B cell (primary cell): ENCODE measurements around the gene AP4E1. TPM values are rescaled to one million over a fixed set of nuclear protein-coding genes. Genes with fewer than 3 reads are reported as not detected.

Experiments
- ATAC-seq: fragments of 200-7000 bp; cut with Tn5 transposase; one replicate; pipeline ENCODE4 v1.10.0; 2021; ENCODE audit warnings: low read depth, mild to moderate bottlenecking, moderate number of reproducible peaks, moderate library complexity
- CTCF ChIA-PET: fragments of 350-600 bp; sonication (Branson Sonifier 250); formaldehyde crosslinking; loops from one replicate; lab custom pipeline; 2021; ENCODE audit warnings: antibody characterized with exemption, inconsistent platforms; lab: Charles Lee
- POLR2A ChIA-PET: fragments of 350-600 bp; sonication (Branson Sonifier 250); formaldehyde crosslinking; loops from one replicate; lab custom pipeline; 2021; ENCODE audit warnings: antibody characterized with exemption; lab: Charles Lee
- DNase-seq: peaks from one replicate; pipeline ENCODE4 v3.0.0; 2013
- H2AFZ ChIP-seq: 2 replicates; pipeline ENCODE4 v1.6.1; 2012; ENCODE audit warnings: mild to moderate bottlenecking, low read depth, low read length; ENCODE audit not compliant: insufficient read depth, poor library complexity, severe bottlenecking
- H3K27ac ChIP-seq, 2 donors: 1 replicate in 1 of 2; 2 replicates in 1 of 2; pipeline ENCODE4 v1.5.1; 2012 to 2013; ENCODE audit warnings: low read length in 2 of 2, mild to moderate bottlenecking in 2 of 2, moderate library complexity in 1 of 2
- H3K27me3 ChIP-seq, 4 experiments: fragments of 200-600 bp in 1 of 4; sonication (generic) in 1 of 4; replicated peaks in 1 of 4; 1 replicate in 2 of 4; 2 replicates in 2 of 4; pipeline versions ENCODE4 v1.6.1 to v1.7.0; 2013 to 2016; ENCODE audit warnings: low read length in 3 of 4, mild to moderate bottlenecking in 2 of 4, mixed read lengths in 1 of 4, moderate library complexity in 1 of 4; ENCODE audit not compliant: insufficient read depth in 4 of 4, control insufficient read depth in 3 of 4; ENCODE audit errors: control extremely low read depth in 1 of 4
- H3K36me3 ChIP-seq, 2 experiments: replicated peaks in 1 of 2; 1 replicate in 1 of 2; 2 replicates in 1 of 2; pipeline versions ENCODE4 v1.6.1 to v1.7.1; 2013; ENCODE audit warnings: low read length in 1 of 2; ENCODE audit not compliant: insufficient read depth in 2 of 2, control insufficient read depth in 1 of 2; ENCODE audit errors: control extremely low read depth in 1 of 2, extremely low read depth in 1 of 2
- H3K4me1 ChIP-seq, 2 donors: fragments of 200-600 bp in 1 of 2; sonication (generic) in 1 of 2; 1 replicate in 1 of 2; 2 replicates in 1 of 2; pipeline versions ENCODE4 v1.5.1 to v1.6.1; 2013 to 2017; ENCODE audit warnings: low read length in 2 of 2; ENCODE audit not compliant: control insufficient read depth in 2 of 2, insufficient read depth in 2 of 2
- H3K4me2 ChIP-seq: replicated peaks from 2 replicates; pipeline ENCODE3; 2012; ENCODE audit warnings: mild to moderate bottlenecking, low read depth, low read length; ENCODE audit not compliant: poor library complexity, severe bottlenecking
- H3K4me3 ChIP-seq, 5 experiments: fragments of 200-600 bp in 1 of 5; sonication (generic) in 1 of 5; 1 replicate in 3 of 5; 2 replicates in 2 of 5; pipeline versions ENCODE4 v1.5.1 to v1.7.0; 2011 to 2016; ENCODE audit warnings: low read length in 4 of 5, mild to moderate bottlenecking in 4 of 5, low read depth in 2 of 5, control low read depth in 1 of 5, moderate library complexity in 1 of 5; ENCODE audit not compliant: insufficient read depth in 1 of 5; ENCODE audit errors: control extremely low read depth in 1 of 5, extremely low read depth in 1 of 5
- H3K79me2 ChIP-seq: fragments of 200-600 bp; sonication (generic); one replicate; pipeline ENCODE4 v1.6.0; 2016; ENCODE audit warnings: low read length; ENCODE audit not compliant: control insufficient read depth, insufficient read depth
- H3K9ac ChIP-seq: fragments of 200-600 bp; sonication (generic); 2 replicates; pipeline ENCODE4 v1.6.1; 2017; ENCODE audit warnings: mild to moderate bottlenecking, low read length, moderate library complexity
- H3K9me3 ChIP-seq, 3 donors: one replicate each; pipeline versions ENCODE4 v1.6.1 to v1.7.1; 2013; ENCODE audit warnings: low read length in 2 of 3; ENCODE audit not compliant: control insufficient read depth in 2 of 3, insufficient read depth in 1 of 3; ENCODE audit errors: control extremely low read depth in 1 of 3
- H4K20me1 ChIP-seq: 2 replicates; pipeline ENCODE4 v1.6.0; 2012; ENCODE audit warnings: mild to moderate bottlenecking, low read length; ENCODE audit not compliant: insufficient read depth, control insufficient read depth, poor library complexity, severe bottlenecking
- H3K27ac Mint-ChIP-seq: one replicate; pipeline ENCODE4 v1.8.0; 2021; ENCODE audit warnings: mixed read lengths
- H3K27me3 Mint-ChIP-seq: one replicate; pipeline ENCODE4 v1.8.0; 2021; ENCODE audit warnings: mixed read lengths
- H3K4me1 Mint-ChIP-seq: one replicate; pipeline ENCODE4 v1.8.0; 2021; ENCODE audit warnings: mixed read lengths
- H3K4me3 Mint-ChIP-seq: one replicate; pipeline ENCODE4 v1.8.0; 2021; ENCODE audit warnings: mixed read lengths
- H3K9me3 Mint-ChIP-seq: one replicate; pipeline ENCODE4 v1.8.0; 2022; ENCODE audit warnings: mixed read lengths; ENCODE audit not compliant: insufficient read depth
- EZH2 ChIP-seq: IDR thresholded peaks from 2 replicates; pipeline ENCODE4 v1.6.1; 2012; ENCODE audit warnings: borderline replicate concordance, low read depth, mild to moderate bottlenecking, moderate library complexity, low read length; ENCODE audit not compliant: insufficient read depth, poor library complexity, severe bottlenecking
- WGBS: methylation state at CpG from one replicate; pipeline ENCODE4 v1.1.5; 2013; ENCODE audit warnings: missing lambda C conversion rate; ENCODE audit not compliant: insufficient coverage; 5-methylcytosine and 5-hydroxymethylcytosine counted together
- intact Hi-C: fragments of 100-400 bp; cut with micrococcal nuclease; formaldehyde crosslinking; loops from one replicate; pipeline ENCODE4 v1.10.0; 2022
- polyA plus RNA-seq: library from polyadenylated mRNA; depleted of rRNA; stranded (reverse); fragments of >200 nt; gene quantifications from 2 replicates; pipeline ENCODE4 v1.2.3, GENCODE V29; 2012
- total RNA-seq, 2 donors: library from RNA; stranded (reverse); fragments of 120-200 nt in 1 of 2; gene quantifications; 1 replicate in 1 of 2; 2 replicates in 1 of 2; pipeline versions ENCODE4 v1.2.3 to v1.2.4, GENCODE V29; 2013 to 2022
- TF ChIP-seq, protein P1 (sequence below): fragments of 200-600 bp; IDR thresholded peaks from one replicate; pipeline ENCODE4 v1.8.0; 2022; ENCODE audit warnings: antibody characterized with exemption, mild to moderate bottlenecking

Gene AP4E1
- total and polyA plus RNA-seq, 2 donors (not counting 1 experiment from before 2014, with no cell fraction given): 2.8 to 12.0 TPM

DNA sequence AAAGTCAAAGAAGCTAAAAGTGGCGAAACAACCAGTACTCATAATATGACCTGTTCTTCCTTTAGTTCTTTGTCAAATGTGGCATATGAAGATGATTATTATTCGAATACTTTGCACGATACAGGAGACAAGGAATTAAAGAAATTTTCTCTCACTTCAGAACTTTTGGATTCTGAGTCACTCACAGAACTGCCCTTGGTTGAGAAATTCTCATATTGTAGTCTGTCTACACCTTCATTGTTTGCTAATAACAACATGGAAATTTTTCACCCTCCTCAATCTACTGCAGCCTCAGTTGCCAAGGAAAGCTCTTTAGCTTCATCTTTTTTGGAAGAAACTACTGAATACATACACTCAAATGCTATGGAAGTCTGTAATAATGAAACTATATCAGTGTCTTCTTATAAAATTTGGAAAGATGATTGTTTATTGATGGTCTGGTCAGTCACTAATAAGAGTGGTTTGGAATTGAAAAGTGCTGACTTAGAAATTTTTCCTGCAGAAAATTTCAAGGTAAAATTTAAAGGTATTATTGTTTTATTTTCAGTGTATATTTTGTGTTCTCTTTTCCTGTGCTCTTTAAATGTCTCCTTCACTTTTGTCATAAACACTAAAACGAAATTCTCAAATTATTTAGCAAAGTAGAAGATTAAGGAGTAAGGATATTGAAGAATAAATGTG is 89.0 kb downstream of the AP4E1 start:
- H3K9me3 Mint-ChIP-seq: no peaks in the 10 kb centered on the region
- POLR2A ChIA-PET: no interaction called here
- CTCF ChIA-PET: no interaction called here
- DNase-seq: no peak
- no CpG with 5 or more reads among the region's 4 CpGs for WGBS
- Histone ChIP-seq H3K27ac (no peak overlapping the region), H3K4me3 (no peak overlapping the region), H3K4me2 (no peak overlapping the region), H4K20me1 (no peaks in the 10 kb centered on the region), H3K9me3 (no peaks in the 10 kb centered on the region), H3K27me3 (no peaks in the 10 kb centered on the region), H2AFZ (no peak overlapping the region), H3K4me1 (no peaks in the 10 kb centered on the region), H3K9ac (no peak overlapping the region), H3K79me2 (no peaks in the 10 kb centered on the region), H3K36me3 (peaks cover 16 to 31% of the 10 kb centered on the region in 2 experiments)
- no peak overlapping the region for H3K27ac Mint-ChIP-seq
- H3K27me3 Mint-ChIP-seq: no peaks in the 10 kb centered on the region
- H3K4me1 Mint-ChIP-seq: no peaks in the 10 kb centered on the region
- no peak overlapping the region for H3K4me3 Mint-ChIP-seq
- no peak for ATAC-seq
- TF ChIP-seq, protein P1, sequence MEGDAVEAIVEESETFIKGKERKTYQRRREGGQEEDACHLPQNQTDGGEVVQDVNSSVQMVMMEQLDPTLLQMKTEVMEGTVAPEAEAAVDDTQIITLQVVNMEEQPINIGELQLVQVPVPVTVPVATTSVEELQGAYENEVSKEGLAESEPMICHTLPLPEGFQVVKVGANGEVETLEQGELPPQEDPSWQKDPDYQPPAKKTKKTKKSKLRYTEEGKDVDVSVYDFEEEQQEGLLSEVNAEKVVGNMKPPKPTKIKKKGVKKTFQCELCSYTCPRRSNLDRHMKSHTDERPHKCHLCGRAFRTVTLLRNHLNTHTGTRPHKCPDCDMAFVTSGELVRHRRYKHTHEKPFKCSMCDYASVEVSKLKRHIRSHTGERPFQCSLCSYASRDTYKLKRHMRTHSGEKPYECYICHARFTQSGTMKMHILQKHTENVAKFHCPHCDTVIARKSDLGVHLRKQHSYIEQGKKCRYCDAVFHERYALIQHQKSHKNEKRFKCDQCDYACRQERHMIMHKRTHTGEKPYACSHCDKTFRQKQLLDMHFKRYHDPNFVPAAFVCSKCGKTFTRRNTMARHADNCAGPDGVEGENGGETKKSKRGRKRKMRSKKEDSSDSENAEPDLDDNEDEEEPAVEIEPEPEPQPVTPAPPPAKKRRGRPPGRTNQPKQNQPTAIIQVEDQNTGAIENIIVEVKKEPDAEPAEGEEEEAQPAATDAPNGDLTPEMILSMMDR: no peak
- no peak for TF ChIP-seq EZH2
- intact Hi-C loops: no loop called here

DNA sequence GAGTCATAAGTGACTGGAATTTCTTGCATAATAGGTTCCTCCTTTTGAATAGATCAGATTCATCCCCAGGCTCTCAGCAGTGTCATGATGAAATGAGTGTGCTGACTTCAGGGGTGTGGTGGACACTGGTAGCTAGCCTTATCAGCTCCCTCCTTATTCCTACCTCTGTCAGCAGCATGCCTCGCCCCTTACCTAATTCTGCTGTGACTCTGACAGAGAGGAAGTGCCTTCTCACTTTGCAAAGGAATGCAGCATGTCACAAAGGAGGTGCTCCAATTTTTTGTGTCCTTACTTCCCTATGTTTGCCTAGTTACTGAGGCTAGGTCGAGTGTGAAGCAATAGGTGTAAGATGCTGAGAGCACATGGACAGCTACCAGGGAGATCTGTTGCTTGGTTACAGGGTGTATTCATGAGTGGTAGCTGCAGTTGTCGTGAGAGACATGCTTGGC is 95.6 kb downstream of the AP4E1 start:
- no peaks in the 10 kb centered on the region for H4K20me1 ChIP-seq
- DNase-seq: no peak
- no peak overlapping the region for H3K4me3 ChIP-seq
- ChIA-PET CTCF (no interaction called here), POLR2A (no interaction called here)
- WGBS: 98% methylated on average over 3 of the region's 3 CpGs
- H3K27me3 ChIP-seq: no peaks in the 10 kb centered on the region
- TF ChIP-seq, protein P1: no peak
- TF ChIP-seq EZH2: no peak
- H2AFZ ChIP-seq: no peak overlapping the region
- H3K4me1 ChIP-seq: no peaks in the 10 kb centered on the region
- no peaks in the 10 kb centered on the region for H3K79me2 ChIP-seq
- no peaks in the 10 kb centered on the region for H3K4me1 Mint-ChIP-seq
- no peak for ATAC-seq
- no peaks in the 10 kb centered on the region for H3K9me3 ChIP-seq
- peaks cover 8% of the 10 kb centered on the region for H3K9me3 Mint-ChIP-seq
- H3K4me3 Mint-ChIP-seq: no peak overlapping the region
- H3K36me3 ChIP-seq: peaks cover 11 to 17% of the 10 kb centered on the region in 2 experiments
- intact Hi-C loops: no loop called here
- no peaks in the 10 kb centered on the region for H3K27me3 Mint-ChIP-seq
- no peak overlapping the region for H3K27ac ChIP-seq
- no peak overlapping the region for H3K4me2 ChIP-seq
- H3K9ac ChIP-seq: no peak overlapping the region
- no peak overlapping the region for H3K27ac Mint-ChIP-seq
